Stimulated activated effector memory CD8-positive, alpha-beta T cell treated with anti-CD3 and anti-CD28 coated beads, Interleukin-12 subunit alpha, Interleukin-12 subunit beta, amount 100 ng/mL, for 72 hours (primary cell): Measurements from ENCODE around the gene LARP6.
"Not testable (repeated sequence)": the region's sequence is repeated elsewhere in the genome, so short reads cannot be mapped to it uniquely, and the experiment has no call there.

Experiments
- ATAC-seq: fragments of 150-1000 bp; cut with Tn5 transposase; 2 replicates; pipeline ENCODE4 v1.10.0; 2021
- DNase-seq, 2 donors: peaks; one replicate each; pipeline ENCODE4 v3.0.0; 2021 to 2022; ENCODE audit warnings: low spot score in 2 of 2
- H3K27ac Mint-ChIP-seq: one replicate; pipeline ENCODE4 v1.8.0; 2022; ENCODE audit warnings: mild to moderate bottlenecking, mixed read lengths
- H3K36me3 Mint-ChIP-seq: one replicate; pipeline ENCODE4 v1.8.0; 2022; ENCODE audit warnings: mild to moderate bottlenecking, mixed read lengths
- H3K4me1 Mint-ChIP-seq: one replicate; pipeline ENCODE4 v1.8.0; 2022; ENCODE audit warnings: mixed read lengths
- H3K4me3 Mint-ChIP-seq: one replicate; pipeline ENCODE4 v1.8.0; 2022; ENCODE audit warnings: mild to moderate bottlenecking, mixed read lengths
- H3K9me3 Mint-ChIP-seq: one replicate; pipeline ENCODE4 v1.8.0; 2022; ENCODE audit warnings: mixed read lengths

Gene LARP6

DNA sequence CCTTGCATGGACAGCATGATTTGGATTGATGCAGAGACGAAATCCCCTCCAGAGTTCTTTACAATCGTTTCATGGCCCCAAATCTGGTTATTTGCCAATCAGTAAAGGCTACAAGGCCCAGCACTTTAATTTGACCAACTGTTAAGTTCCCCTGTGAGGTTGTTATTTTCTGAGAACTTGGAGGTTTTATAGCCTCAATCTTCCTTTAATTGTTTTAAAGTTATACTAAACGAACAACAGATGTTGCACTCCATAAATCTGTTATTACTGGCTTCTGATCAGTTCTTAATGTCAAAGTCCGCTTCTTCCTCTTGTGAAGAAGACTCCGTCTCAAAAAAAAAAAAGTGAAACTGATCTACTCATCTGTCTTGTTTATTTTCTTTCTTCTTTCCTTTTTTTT is 30.8 kb downstream of the LARP6 start:
- DNase-seq, result no peak

DNA sequence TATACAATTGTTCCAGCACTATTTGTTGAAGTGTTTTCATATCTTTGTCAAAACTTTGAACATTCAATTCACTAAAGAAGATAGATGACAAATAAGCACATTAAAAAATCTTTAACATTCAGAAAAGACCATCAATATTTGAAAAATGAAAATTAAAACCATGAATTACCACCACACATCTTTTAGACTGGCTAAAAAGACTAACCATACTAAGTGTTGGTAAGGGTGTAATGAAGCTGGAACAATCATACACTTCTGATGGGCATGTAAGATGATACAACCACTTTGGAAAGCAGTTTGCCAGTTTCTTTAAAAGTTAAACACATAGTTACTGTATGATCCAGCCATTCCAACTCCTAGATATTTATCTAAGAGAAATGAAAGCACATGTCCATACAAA is 33.7 kb downstream of the LARP6 start:
- Mint-ChIP-seq H3K36me3 (no peaks in the 10 kb centered on the region), H3K4me1 (no peaks in the 10 kb centered on the region), H3K27ac (no peak overlapping the region), H3K4me3 (no peak overlapping the region), H3K9me3 (no peaks in the 10 kb centered on the region)
- ATAC-seq (no peak), DNase-seq (no peak)

More for the DNA sequence above, 30.8 kb downstream of the LARP6 start:
- no peaks in the 10 kb centered on the region for H3K4me1 Mint-ChIP-seq
- no peaks in the 10 kb centered on the region for H3K36me3 Mint-ChIP-seq
- H3K27ac Mint-ChIP-seq, result no peak overlapping the region
- ATAC-seq, result no peak
- no peak overlapping the region for H3K4me3 Mint-ChIP-seq
- no peaks in the 10 kb centered on the region for H3K9me3 Mint-ChIP-seq

DNA sequence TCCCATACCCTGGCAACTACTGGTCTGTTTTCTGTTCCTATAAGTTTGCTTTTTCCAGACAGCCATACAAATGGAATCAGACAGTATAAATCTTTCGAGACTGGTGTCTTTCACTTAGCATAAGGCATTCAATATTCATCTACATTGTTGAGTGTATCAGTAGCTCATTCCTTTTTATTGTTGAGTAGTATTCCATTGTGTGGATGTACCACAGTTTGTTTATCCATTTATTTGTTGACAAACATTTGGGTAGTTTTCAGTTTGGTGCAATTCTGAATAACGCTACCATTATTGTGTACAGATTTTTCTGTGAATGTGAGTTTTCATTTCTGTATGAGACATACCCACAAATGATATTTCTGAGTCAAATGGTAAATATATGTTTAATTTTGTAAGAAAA is 35.4 kb downstream of the LARP6 start:
- ATAC-seq, result no peak

DNA sequence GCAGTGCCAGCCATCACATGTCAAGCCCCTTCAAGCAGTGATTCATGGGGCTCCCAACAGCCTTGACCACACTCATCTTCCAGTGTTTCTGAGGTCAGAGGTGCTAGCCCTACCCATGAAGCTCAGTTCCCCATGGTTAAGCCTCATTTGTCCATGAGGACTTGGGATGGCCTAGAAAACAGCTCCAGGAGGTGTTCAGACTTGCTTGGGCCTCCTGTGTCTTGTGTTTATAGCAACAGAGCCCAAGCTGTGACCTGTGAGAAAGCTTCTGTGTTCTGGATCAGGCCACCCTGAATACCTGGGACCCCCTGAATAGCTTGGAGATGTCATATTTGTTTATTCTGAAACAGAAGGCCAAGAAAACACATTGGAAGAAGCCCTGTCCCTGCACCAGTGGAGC is 36.7 kb downstream of the LARP6 start:
- Mint-ChIP-seq H3K27ac (no peak overlapping the region), H3K9me3 (no peaks in the 10 kb centered on the region), H3K4me3 (no peak overlapping the region), H3K4me1 (peaks cover 1% of the 10 kb centered on the region), H3K36me3 (no peaks in the 10 kb centered on the region)
- DNase-seq (no peak), ATAC-seq (no peak)

More for the DNA sequence above, 35.4 kb downstream of the LARP6 start:
- Mint-ChIP-seq H3K27ac (no peak overlapping the region), H3K36me3 (no peaks in the 10 kb centered on the region), H3K4me3 (no peak overlapping the region), H3K4me1 (no peaks in the 10 kb centered on the region), H3K9me3 (no peaks in the 10 kb centered on the region)
- no peak for DNase-seq

DNA sequence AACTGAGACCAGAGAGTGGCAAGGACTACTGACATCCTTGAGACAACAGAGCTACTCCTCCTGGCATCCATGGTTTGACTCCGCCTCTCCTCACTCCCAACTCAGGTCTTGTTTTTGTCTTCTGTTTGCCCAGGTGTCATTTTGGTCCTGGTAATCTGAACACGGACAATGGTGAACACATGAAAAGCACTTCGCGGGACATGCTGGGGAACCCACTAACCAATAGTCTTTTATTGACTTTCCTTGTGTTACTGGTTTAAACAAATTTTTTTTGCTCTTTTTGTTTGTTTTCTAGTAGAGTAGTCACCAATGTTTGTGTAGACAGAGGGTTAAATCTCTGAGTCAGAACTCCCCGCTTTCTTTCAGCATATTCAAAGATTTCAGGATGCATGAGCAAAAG is 38.4 kb downstream of the LARP6 start:
- H3K4me1 Mint-ChIP-seq, result peaks cover 6% of the 10 kb centered on the region
- ATAC-seq (no peak), DNase-seq (no peak)
- no peaks in the 10 kb centered on the region for H3K9me3 Mint-ChIP-seq
- H3K36me3 Mint-ChIP-seq, result no peaks in the 10 kb centered on the region
- H3K4me3 Mint-ChIP-seq, result no peak overlapping the region
- no peak overlapping the region for H3K27ac Mint-ChIP-seq

DNA sequence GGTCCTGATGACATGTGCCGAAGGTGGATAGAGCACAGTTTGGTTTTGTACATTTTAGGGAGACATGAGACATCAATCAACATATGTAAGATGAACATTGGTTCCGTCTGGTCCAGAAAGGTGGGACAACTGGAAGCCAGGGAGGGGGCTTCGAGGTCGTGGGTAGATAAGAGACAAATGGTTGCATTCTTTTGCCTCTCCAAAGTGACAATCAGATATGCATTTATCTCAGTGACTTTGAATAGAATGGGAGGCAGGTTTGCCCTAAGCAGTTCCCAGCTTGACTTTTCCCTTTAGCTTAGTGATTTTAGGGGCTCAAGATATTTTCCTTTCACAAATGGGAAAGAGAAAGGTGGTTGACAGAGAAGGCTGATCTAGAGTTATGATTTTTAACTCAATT is 38.9 kb downstream of the LARP6 start:
- H3K27ac Mint-ChIP-seq, H3K9me3 Mint-ChIP-seq, DNase-seq, H3K4me3 Mint-ChIP-seq, H3K36me3 Mint-ChIP-seq, H3K4me1 Mint-ChIP-seq, ATAC-seq: not testable (repeated sequence)

DNA sequence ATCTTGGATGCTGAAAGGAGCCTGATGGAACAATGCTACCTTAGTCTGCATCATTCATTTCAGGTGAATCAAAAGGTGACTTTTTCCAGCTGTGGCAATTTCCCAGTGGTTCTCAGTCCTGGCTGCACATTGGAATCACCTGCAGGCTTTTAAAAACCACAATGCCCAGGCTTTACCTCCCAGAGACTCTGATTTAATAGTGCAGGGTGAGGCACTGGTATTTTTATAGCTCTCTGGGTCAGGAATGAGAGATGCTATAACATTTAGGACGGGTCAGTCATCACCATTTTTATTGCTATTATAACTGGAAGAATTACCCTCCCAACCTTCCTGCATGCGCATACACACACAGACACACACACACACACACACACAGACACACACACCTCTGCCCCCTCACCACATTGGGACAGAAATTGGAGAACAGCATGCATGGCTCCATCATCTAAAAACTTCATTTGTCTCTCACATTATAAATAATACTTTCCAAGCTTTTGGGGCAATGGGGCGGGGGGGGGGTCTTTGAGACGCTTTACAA is 41.1 kb downstream of the LARP6 start:
- DNase-seq, result no peak
- ATAC-seq, result no peak
- H3K9me3 Mint-ChIP-seq, result no peaks in the 10 kb centered on the region
- no peak overlapping the region for H3K4me3 Mint-ChIP-seq
- no peak overlapping the region for H3K27ac Mint-ChIP-seq
- H3K4me1 Mint-ChIP-seq, result peaks cover 6% of the 10 kb centered on the region
- no peaks in the 10 kb centered on the region for H3K36me3 Mint-ChIP-seq

DNA sequence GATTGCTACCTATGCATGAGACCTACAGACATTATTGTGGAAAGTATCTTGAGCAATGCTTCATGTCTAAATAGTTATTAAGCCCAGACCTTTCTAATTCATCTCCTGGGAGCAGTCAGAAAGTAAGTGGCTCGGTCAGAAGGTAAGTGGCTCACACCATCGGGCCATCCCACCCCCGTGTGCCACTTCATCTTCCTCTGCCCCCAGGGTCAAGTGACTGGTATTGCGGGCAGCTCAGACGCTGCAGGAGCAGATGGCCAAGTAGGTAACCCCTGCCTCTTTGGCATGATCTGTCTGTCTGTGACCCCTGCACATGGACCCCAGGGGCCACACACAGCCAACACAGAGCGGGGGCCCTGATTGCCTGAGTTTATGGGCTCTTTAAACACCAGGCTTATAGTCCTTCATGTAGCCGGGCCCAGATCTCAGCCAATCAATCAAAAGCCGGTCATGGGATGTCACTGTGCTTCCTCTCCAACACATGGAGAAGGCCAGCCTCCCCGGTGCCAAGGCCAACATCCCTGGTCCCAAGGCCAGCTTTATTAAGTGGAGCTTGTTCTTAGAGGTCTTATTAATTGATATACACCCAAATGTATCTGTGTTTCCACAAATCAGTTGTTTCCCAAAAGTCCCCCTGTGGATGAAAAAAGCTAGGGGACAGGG is 42.9 kb downstream of the LARP6 start:
- Mint-ChIP-seq H3K4me3 (no peak overlapping the region), H3K9me3 (no peaks in the 10 kb centered on the region), H3K4me1 (peaks cover 6% of the 10 kb centered on the region), H3K27ac (no peak overlapping the region), H3K36me3 (no peaks in the 10 kb centered on the region)
- DNase-seq (no peak), ATAC-seq (peak; percentile 24)

DNA sequence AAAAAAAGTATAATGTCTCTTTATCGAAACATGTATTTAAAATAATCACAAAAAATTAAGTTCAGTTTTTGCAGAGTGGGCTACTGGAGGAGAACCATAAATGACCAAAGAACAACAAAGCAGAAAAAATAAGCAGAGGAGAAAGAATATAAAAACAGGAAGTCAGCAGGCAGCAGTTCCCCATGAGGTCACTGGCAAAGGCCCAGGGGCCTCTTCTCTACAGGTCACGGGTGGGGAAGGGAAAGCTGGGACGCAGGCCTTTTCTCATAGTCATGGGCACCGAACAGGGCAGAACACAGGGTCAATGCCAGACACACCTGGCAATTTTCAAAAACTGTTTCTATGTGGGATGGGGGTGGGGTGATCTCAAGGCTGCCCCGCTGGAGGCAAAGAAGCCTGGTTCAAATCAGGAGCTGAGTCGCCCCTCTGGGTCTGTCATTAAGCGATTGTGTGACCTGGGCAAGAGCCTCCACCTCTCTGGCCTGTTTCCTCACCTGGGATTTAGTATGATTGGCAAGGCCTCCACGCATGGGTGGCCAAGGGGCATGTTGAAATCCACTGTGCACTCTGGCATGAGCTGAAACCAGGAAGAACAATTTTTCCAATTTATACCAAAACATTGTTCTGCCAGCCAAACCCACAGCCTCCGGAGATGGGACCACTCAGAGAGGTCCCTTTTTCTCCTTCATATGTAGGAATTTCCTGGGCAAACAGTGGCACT is 46.8 kb downstream of the LARP6 start:
- H3K4me3 Mint-ChIP-seq, result no peak overlapping the region
- peaks cover 4% of the 10 kb centered on the region for H3K4me1 Mint-ChIP-seq
- no peaks in the 10 kb centered on the region for H3K36me3 Mint-ChIP-seq
- DNase-seq, result no peak
- H3K9me3 Mint-ChIP-seq, result no peaks in the 10 kb centered on the region
- no peak overlapping the region for H3K27ac Mint-ChIP-seq
- ATAC-seq, result no peak

DNA sequence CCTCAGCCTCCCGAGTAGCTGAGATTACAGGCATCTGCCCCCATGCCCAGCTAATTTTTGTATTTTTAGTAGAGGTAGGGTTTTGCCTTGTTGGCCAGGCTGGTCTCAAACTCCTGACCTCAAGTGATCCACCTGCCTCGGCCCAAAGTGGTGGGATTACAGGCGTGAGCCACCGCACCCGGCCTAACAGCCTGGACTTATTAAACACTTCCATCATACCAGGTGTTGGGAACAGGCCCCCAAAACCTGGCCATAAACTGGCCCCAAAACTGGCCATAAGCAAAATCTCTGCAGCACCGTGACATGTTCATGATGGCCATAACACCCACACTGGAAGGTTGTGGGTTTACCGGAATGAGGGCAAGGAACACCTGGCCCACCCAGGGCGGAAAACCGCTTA is 49.6 kb downstream of the LARP6 start:
- not testable (repeated sequence) for DNase-seq, H3K4me1 Mint-ChIP-seq, H3K27ac Mint-ChIP-seq, H3K9me3 Mint-ChIP-seq, H3K36me3 Mint-ChIP-seq, H3K4me3 Mint-ChIP-seq, ATAC-seq

DNA sequence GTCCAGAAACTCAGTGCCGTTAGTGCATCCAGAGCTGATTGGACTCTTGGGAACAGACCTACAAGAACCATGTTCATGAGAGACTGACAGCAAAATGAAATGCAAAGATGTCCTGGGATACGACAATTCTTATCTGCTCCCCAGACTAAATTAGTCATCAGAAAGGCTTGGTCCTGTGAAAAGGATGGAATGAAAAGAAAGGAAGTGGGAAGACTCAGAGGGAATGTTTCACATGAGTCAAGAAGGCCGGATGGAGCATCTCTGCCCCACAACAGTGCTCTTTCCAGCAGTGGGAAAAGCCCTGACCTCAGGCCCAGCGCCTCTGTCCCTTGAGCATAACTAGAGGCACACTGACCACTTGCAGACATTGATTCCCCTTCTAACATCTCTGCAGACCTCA is 51.3 kb downstream of the LARP6 start:
- DNase-seq (no peak), ATAC-seq (no peak)
- H3K36me3 Mint-ChIP-seq, result no peaks in the 10 kb centered on the region
- no peaks in the 10 kb centered on the region for H3K4me1 Mint-ChIP-seq
- no peak overlapping the region for H3K27ac Mint-ChIP-seq
- no peaks in the 10 kb centered on the region for H3K9me3 Mint-ChIP-seq
- H3K4me3 Mint-ChIP-seq, result no peak overlapping the region

DNA sequence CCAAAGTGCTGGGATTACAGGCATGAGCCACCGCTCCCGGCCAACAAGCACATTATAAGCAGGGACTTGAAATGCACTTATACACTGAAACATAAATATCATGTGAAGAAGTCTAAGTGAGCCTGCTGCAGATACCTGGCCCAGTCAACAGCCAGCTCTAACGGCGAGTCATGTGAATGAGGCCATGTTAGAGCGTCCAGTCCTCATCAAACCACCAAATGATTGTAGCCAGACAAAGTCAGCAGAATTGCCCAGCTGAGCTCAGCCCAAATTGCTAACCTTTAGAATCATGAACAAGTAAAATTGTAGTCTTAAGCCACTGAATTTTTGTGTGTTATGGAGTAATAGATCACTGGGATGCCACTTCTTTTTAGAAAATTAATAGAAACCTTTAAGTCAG is 52.8 kb downstream of the LARP6 start:
- no peak for ATAC-seq
- H3K9me3 Mint-ChIP-seq, result no peaks in the 10 kb centered on the region
- DNase-seq, result no peak
- H3K4me3 Mint-ChIP-seq, result no peak overlapping the region
- H3K27ac Mint-ChIP-seq, result no peak overlapping the region
- no peaks in the 10 kb centered on the region for H3K36me3 Mint-ChIP-seq
- H3K4me1 Mint-ChIP-seq, result no peaks in the 10 kb centered on the region

DNA sequence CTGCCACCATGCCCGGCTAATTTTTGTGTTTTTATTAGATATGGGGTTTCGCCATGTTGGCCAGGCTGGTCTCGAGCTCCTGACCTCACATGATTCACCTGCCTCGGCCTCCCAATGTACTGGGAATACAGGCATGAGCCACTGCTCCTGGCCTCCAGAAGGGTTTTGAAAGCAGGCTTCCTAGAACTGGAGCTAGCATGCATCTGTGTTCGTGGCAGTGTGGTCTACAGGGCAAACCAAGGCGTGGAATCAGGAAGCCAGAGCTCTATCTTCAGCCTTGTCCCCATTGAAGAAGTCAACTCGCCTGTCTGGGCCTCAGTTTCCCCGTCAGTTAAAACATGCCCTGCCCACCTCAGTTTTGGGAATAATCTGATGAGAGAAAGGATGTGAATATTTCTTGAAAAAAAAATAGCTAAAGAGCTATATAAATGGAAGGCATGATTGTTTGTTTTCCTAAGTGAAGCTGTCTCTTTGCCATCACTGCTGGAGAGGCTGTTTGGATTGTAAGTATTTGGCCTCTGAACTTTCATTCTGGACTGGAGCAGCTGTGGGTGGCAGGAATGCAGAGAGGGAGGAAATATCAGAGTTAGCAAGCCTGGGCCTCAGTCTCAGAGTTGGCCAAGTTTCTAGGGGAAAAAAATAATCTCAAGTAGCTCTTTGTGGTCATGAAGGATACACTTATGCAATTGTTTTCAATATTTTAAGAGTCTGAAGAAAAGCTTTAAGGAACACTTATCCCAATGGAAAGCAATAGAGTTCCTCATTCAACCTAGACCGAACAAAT is 54.1 kb downstream of the LARP6 start:
- Mint-ChIP-seq H3K36me3 (no peaks in the 10 kb centered on the region), H3K4me1 (no peaks in the 10 kb centered on the region), H3K4me3 (no peak overlapping the region), H3K27ac (no peak overlapping the region), H3K9me3 (no peaks in the 10 kb centered on the region)
- ATAC-seq (no peak), DNase-seq (no peak)

DNA sequence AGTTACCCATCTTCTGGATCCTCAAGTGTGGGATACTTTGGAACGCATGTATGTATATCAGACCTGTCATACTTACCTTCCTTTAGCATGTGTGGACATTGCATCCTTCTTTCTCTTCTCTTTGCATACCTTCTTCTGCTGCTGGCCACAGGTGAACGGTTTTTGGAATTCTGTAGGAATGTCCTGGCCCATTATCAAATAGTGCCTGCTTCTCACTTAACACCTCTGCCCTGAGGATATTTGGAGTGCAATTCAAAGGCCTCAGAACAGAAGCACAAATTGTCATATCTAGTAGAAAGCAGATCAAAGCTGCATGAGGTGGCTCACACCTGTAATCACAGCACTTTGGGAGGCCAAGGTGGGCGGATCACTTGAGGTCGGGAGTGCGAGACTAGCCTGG is 56.5 kb downstream of the LARP6 start:
- no peaks in the 10 kb centered on the region for H3K9me3 Mint-ChIP-seq
- H3K4me1 Mint-ChIP-seq, result no peaks in the 10 kb centered on the region
- DNase-seq, result no peak
- ATAC-seq, result no peak
- no peaks in the 10 kb centered on the region for H3K36me3 Mint-ChIP-seq
- H3K4me3 Mint-ChIP-seq, result no peak overlapping the region
- H3K27ac Mint-ChIP-seq, result no peak overlapping the region

DNA sequence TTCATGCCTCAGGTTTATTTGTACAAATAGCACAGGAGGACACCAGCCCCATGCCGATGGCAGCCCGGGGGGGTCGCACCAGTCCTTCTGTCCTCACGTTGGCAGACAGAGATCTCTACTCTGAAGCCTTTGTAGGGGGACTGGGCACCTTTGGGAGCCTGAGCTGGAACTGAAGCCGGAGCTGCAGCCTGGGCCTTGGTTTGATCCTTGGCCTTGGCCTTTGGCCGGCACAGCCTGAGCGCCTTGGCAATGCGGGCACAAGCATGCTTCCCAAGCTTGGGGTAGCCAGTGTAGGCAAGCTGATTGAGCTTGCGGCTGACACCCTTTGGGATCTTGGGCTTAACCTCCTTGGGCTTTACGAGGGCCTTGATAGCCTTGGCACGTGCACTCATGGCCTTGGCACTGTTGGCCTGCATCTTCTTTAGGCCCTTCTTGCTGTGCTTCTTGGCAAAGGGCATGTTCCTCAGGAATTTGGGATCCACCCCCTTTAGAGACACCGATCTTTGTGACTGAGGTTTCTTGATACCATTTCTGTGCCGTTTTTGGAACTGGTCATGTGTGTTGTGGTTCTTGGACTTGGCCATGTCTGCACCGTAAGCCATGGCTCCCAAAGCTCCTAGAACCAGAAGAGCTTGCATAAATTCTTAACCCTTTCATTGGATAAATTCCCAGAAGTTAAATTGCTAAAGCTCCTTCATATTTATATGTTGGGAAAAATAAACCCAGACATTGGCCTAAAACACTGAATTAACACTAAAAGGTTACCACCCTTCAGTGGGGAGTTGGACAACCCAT is 57.2 kb downstream of the LARP6 start:
- Mint-ChIP-seq H3K27ac (no peak overlapping the region), H3K36me3 (no peaks in the 10 kb centered on the region), H3K4me3 (no peak overlapping the region), H3K9me3 (no peaks in the 10 kb centered on the region), H3K4me1 (no peaks in the 10 kb centered on the region)
- ATAC-seq (no peak), DNase-seq (no peak)
